GM12878 (cell line): ENCODE measurements around the gene SHLD1. TPM values are rescaled to one million over a fixed set of nuclear protein-coding genes. Genes with fewer than 3 reads are reported as not detected.

ENCODE experiments used
- ATAC-seq: fragments of 200-7000 bp; cut with Tn5 transposase; 3 replicates; pipeline ENCODE4 v1.9.1; 2020; ENCODE audit warnings: mild to moderate bottlenecking, moderate library complexity
- BruUV-seq: library from RNA; stranded (reverse); fragments of 400-500 nt; replicated peaks from 2 replicates; lab custom pipeline; 2021; lab: Mats Ljungman, UMichigan
- CTCF ChIA-PET: fragments of 300-600 bp; sonication (Branson Sonifier 250); formaldehyde crosslinking; extraction: SDS; loops from one replicate; lab custom pipeline; 2021; ENCODE audit warnings: inconsistent platforms; lab: Yijun Ruan, JAX
- POLR2A ChIA-PET: fragments of 350-600 bp; formaldehyde crosslinking; extraction: SDS; loops from one replicate; lab custom pipeline; 2021; ENCODE audit warnings: inconsistent platforms; lab: Charles Lee
- RAD21 ChIA-PET: fragments of 300-600 bp; sonication (Branson Sonifier 250); formaldehyde crosslinking; loops from one replicate; lab custom pipeline; 2023; ENCODE audit warnings: antibody characterized with exemption; ENCODE audit not compliant: unreplicated experiment; lab: Charles Lee
- SMC1A ChIA-PET: fragments of 300-600 bp; sonication (Branson Sonifier 250); formaldehyde crosslinking; loops from one replicate; lab custom pipeline; 2023; ENCODE audit not compliant: unreplicated experiment, uncharacterized antibody; lab: Charles Lee
- DNase-seq: peaks from one replicate; pipeline ENCODE4 v3.0.0-alpha.2; 2011; ENCODE audit warnings: low read depth, low spot score
- FAIRE-seq: peaks from 3 replicates; lab custom pipeline; 2011; peaks lifted over from hg19 to GRCh38; lab: Jason Lieb, UNC
- H2AFZ ChIP-seq: 2 replicates; pipeline ENCODE4 v1.6.0; 2011; ENCODE audit warnings: low read depth, low read length, control low read depth; ENCODE audit not compliant: control insufficient read depth
- H3K27ac ChIP-seq: 2 replicates; pipeline ENCODE4 v1.5.1; 2011; ENCODE audit warnings: control low read depth; ENCODE audit not compliant: control insufficient read depth, insufficient read depth
- H3K27me3 ChIP-seq, 2 experiments: replicated peaks in 1 of 2; 2 replicates each; pipeline versions ENCODE4 v1.6.0 to v1.6.1; 2011; ENCODE audit warnings: low read length in 1 of 2; ENCODE audit not compliant: control insufficient read depth in 2 of 2, insufficient read depth in 2 of 2
- H3K36me3 ChIP-seq, 2 experiments: 2 replicates each; pipeline ENCODE4 v1.5.1; 2011; ENCODE audit warnings: low read length in 1 of 2; ENCODE audit not compliant: control insufficient read depth in 2 of 2, insufficient read depth in 2 of 2
- H3K4me1 ChIP-seq: 2 replicates; pipeline ENCODE4 v1.6.1; 2011; ENCODE audit warnings: mild to moderate bottlenecking, low read length, moderate library complexity, mixed read lengths; ENCODE audit not compliant: control insufficient read depth, insufficient read depth
- H3K4me2 ChIP-seq: 2 replicates; pipeline ENCODE4 v1.6.0; 2011; ENCODE audit warnings: control low read depth; ENCODE audit not compliant: control insufficient read depth, insufficient read depth
- H3K4me3 ChIP-seq: fragments of 200-600 bp; sonication (generic); 2 replicates; pipeline ENCODE4 v1.5.1; 2016
- H3K79me2 ChIP-seq: 2 replicates; pipeline ENCODE4 v1.6.0; 2011; ENCODE audit warnings: low read length; ENCODE audit not compliant: control insufficient read depth, insufficient read depth
- H3K9ac ChIP-seq: 2 replicates; pipeline ENCODE4 v1.8.0; 2011; ENCODE audit warnings: low read length, control low read depth, mixed read lengths; ENCODE audit not compliant: control insufficient read depth, insufficient read depth
- H3K9me3 ChIP-seq: replicated peaks from 3 replicates; pipeline ENCODE4 v1.5.1; 2011; ENCODE audit warnings: mild to moderate bottlenecking, low read length; ENCODE audit not compliant: control insufficient read depth, insufficient read depth
- H4K20me1 ChIP-seq: 2 replicates; pipeline ENCODE4 v1.6.0; 2011; ENCODE audit not compliant: control insufficient read depth, insufficient read depth
- FOS ChIP-seq: IDR thresholded peaks from 3 replicates; pipeline ENCODE4 v1.6.1; 2011; ENCODE audit warnings: borderline replicate concordance; ENCODE audit not compliant: insufficient read length; ENCODE audit errors: extremely low read depth
- HCFC1 ChIP-seq: fragments of 150-350 bp; IDR thresholded peaks from 2 replicates; pipeline ENCODE4 v1.6.1; 2014; ENCODE audit warnings: low read length
- KDM1A ChIP-seq: fragments of 200-600 bp; sonication (generic); IDR thresholded peaks from 2 replicates; pipeline ENCODE4 v1.6.1; 2016; ENCODE audit warnings: borderline replicate concordance
- NFXL1 ChIP-seq: fragments of 450-650 bp; IDR thresholded peaks from 2 replicates; pipeline ENCODE4 v1.6.1; 2017; ENCODE audit warnings: antibody characterized with exemption, mild to moderate bottlenecking, borderline replicate concordance
- RFX5 ChIP-seq: IDR thresholded peaks from 2 replicates; pipeline ENCODE4 v1.6.1; 2011; ENCODE audit warnings: low read depth, low read length, improper control_type of control experiment
- SMAD1 ChIP-seq: fragments of 450-650 bp; IDR thresholded peaks from 2 replicates; pipeline ENCODE4 v1.6.1; 2018; ENCODE audit warnings: mild to moderate bottlenecking, low read depth; ENCODE audit not compliant: partially characterized antibody
- WRNIP1 ChIP-seq: IDR thresholded peaks from 2 replicates; pipeline ENCODE4 v1.6.1; 2011; ENCODE audit warnings: low read depth, low read length, improper control_type of control experiment, borderline replicate concordance
- ZNF274 ChIP-seq: IDR thresholded peaks from one replicate; pipeline ENCODE4 v1.8.0; 2011; ENCODE audit not compliant: insufficient read length, insufficient read depth
- ZNF384 ChIP-seq: IDR thresholded peaks from 2 replicates; pipeline ENCODE4 v1.6.1; 2012; ENCODE audit warnings: low read depth, mild to moderate bottlenecking, low read length, improper control_type of control experiment, borderline replicate concordance
- WGBS: methylation state at CpG from one replicate; pipeline ENCODE4 v1.1.6; 2016; ENCODE audit warnings: low lambda C conversion rate; ENCODE audit not compliant: insufficient replicate concordance, insufficient coverage; ENCODE audit errors: missing lambda C conversion rate; 5-methylcytosine and 5-hydroxymethylcytosine counted together
- in situ Hi-C: fragments of 300-500 bp; cut with MboI; formaldehyde crosslinking; loops from 9 replicates; pipeline ENCODE4 v1.14.3; 2018; ENCODE audit warnings: mixed read lengths
- intact Hi-C: fragments of 100-400 bp; cut with micrococcal nuclease; formaldehyde crosslinking; loops from one replicate; pipeline ENCODE4 v1.14.2; 2022; ENCODE audit not compliant: unreplicated experiment
- polyA plus RNA-seq, 11 experiments: library from polyadenylated mRNA; depleted of rRNA in 4 of 11; unstranded in 6 of 11; stranded (reverse) in 5 of 11; fragments of >200 nt; fragmentation: Nextera tagmentation in 4 of 11; fragmentation: Illumina TruSeq in 1 of 11; extraction: Ambion mirVana in 4 of 11; extraction: Trizol in 1 of 11; gene quantifications; 1 replicate in 1 of 11; 2 replicates in 10 of 11; pipeline versions ENCODE4 v1.2.1 to v1.2.3, GENCODE V29; 2011 to 2016; ENCODE audit warnings: inconsistent platforms in 2 of 11, missing spikeins in 2 of 11, low read depth in 1 of 11
- total RNA-seq, 4 experiments: library from RNA; depleted of rRNA in 3 of 4; stranded (reverse); fragments of >200 nt in 3 of 4; fragmentation: Illumina TruSeq in 1 of 4; extraction: Trizol in 1 of 4; gene quantifications; 2 replicates each; pipeline versions ENCODE4 v1.2.1 to v1.2.3, GENCODE V29; 2013 to 2021

The SHLD1 gene
- total and polyA plus RNA-seq, 10 of the 15 experiments (the other 5 are each of a cell fraction or from before 2014, with no cell fraction given): 10.8 to 70.9 (median 25.4) TPM

DNA sequence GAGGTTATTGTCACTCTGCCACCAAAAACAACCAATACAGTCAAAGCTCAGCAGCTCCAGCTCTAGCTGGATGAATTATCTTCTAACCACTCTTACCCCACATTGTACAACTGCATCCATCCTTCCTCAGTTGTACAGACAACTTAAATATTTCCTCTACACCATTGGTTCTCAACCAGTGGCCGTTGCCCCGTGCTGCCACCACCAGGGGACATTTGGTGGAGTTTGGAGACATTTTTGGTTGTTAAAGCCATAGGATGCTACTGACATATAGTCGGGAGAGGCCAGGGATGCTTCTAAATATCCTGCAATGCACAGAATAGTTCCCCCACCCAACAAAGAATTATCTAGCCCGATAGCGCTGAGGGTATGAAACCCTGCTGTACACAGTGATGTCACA, 59.3 kb downstream of the SHLD1 start (continued):
- TF ChIP-seq RFX5: no peak
- TF ChIP-seq HCFC1: no peak
- TF ChIP-seq ZNF384: no peak

DNA sequence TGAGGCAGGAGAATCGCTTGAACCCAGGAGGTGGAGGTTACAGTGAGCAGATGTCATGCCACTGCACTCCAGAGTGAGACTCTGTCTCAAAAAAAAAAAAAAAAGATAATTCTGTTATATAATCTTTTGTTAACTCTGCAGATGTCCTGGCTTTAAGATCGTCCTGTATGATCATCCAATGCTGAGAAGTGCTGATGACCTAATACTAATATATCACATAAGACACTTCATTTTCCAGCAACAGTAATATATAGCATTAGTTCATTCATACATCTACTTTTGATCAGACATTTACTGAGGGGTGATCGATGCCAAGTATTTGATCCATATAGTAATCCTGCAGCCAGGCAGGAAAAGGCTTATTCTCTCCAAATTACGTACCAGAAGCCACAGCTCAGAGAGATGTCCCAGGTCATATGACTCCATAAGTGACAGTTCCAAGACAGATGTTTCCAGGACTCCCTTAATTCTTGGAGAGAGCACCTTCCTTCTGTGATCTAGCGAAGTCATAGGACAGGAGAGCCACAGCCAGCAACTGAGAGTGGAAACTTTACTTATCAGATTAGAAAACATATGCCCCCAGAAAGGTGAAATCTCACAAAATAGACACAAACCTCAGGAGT, 60.7 kb downstream of the SHLD1 start:
- ChIA-PET SMC1A (no interaction called here), RAD21 (no interaction called here), CTCF (no interaction called here), POLR2A (no interaction called here)
- Histone ChIP-seq H3K27ac (no peak overlapping the region), H3K9ac (no peak overlapping the region), H3K4me2 (no peak overlapping the region), H3K9me3 (no peaks in the 10 kb centered on the region), H3K27me3 (no peaks in the 10 kb centered on the region), H3K79me2 (no peaks in the 10 kb centered on the region), H3K4me1 (no peaks in the 10 kb centered on the region), H4K20me1 (no peaks in the 10 kb centered on the region), H3K4me3 (no peak overlapping the region), H2AFZ (no peak overlapping the region), H3K36me3 (no peaks in the 10 kb centered on the region; a peak in 1 of 4 replicates)
- intact Hi-C loops (loop anchor here (10.0 kb wide), 1 partner anchor 124 kb away; no protein-coding TSS in a partner anchor), in situ Hi-C loops (no loop called here)
- WGBS: 96% methylated on average over 5 of the region's 5 CpGs
- TF ChIP-seq WRNIP1: no peak
- TF ChIP-seq FOS: no peak
- TF ChIP-seq SMAD1: no peak
- TF ChIP-seq NFXL1: no peak
- no peak for TF ChIP-seq ZNF274
- no peak for TF ChIP-seq KDM1A
- DNase-seq (no peak), FAIRE-seq (no peak), ATAC-seq (no peak)
- no TSS peak for BruUV-seq
